ENCODE results near the gene PACRG.
"Not testable (repeated sequence)": the region's sequence is repeated elsewhere in the genome, so short reads cannot be mapped to it uniquely, and the experiment has no call there.

PACRG gene

GRCh38 chr6:162963861-162964260, 236.1 kb downstream of the PACRG start:
- H3K4me1 ChIP-seq (ENCODE audit: control insufficient read depth, insufficient read depth, low read length): no peaks in the 10 kb centered on the region
- H3K9me3 ChIP-seq (ENCODE audit: control insufficient read depth, low read length): no peaks in the 10 kb centered on the region
- no peak overlapping the region for H3K4me3 ChIP-seq (ENCODE audit: low read length)
- H3K27me3 ChIP-seq (ENCODE audit: control insufficient read depth, insufficient read depth, low read length): no peaks in the 10 kb centered on the region
- H3K9ac ChIP-seq (ENCODE audit: low read length): no peak overlapping the region
- no peaks in the 10 kb centered on the region for H3K36me3 ChIP-seq (ENCODE audit: control insufficient read depth, insufficient read depth, low read length)

- H3K9ac ChIP-seq (ENCODE audit: low read length): no peak overlapping the region
- H3K4me3 ChIP-seq (ENCODE audit: low read length): no peak overlapping the region
- no peaks in the 10 kb centered on the region for H3K9me3 ChIP-seq (ENCODE audit: control insufficient read depth, low read length)
Observed at GRCh38 chr6:162964488-162965140, 236.8 kb downstream of the PACRG start.

DNA sequence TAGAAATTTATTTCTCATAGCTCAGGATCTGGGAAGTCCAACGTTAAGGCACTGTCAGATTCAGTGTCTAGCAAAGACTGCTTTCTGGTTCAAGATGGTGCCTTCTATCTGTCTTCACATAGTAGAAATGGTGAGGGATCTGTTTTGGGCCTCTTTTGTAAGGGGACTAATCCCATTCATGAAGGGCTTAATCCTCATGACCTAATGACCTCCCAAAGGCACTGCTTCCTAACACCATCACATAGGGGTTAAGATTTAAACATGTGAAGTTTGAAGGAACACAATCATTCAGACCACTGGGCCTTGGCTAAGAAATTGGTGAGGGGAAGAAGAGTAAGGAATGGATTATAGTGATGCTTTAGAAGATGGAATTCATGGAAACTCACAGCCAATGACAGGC, 237.6 kb downstream of the PACRG start:
- no peaks in the 10 kb centered on the region for H3K4me1 ChIP-seq (ENCODE audit: control insufficient read depth, insufficient read depth, low read length)
- H3K9me3 ChIP-seq (ENCODE audit: control insufficient read depth, low read length): no peaks in the 10 kb centered on the region
- no peak overlapping the region for H3K9ac ChIP-seq (ENCODE audit: low read length)
- H3K4me3 ChIP-seq (ENCODE audit: low read length): no peak overlapping the region
- no peaks in the 10 kb centered on the region for H3K36me3 ChIP-seq (ENCODE audit: control insufficient read depth, insufficient read depth, low read length)
- no peaks in the 10 kb centered on the region for H3K27me3 ChIP-seq (ENCODE audit: control insufficient read depth, insufficient read depth, low read length)

More at GRCh38 chr6:162964488-162965140, 236.8 kb downstream of the PACRG start:
- Histone ChIP-seq H3K36me3 (ENCODE audit: control insufficient read depth, insufficient read depth, low read length) (no peaks in the 10 kb centered on the region), H3K4me1 (ENCODE audit: control insufficient read depth, insufficient read depth, low read length) (no peaks in the 10 kb centered on the region), H3K27me3 (ENCODE audit: control insufficient read depth, insufficient read depth, low read length) (no peaks in the 10 kb centered on the region)

DNA sequence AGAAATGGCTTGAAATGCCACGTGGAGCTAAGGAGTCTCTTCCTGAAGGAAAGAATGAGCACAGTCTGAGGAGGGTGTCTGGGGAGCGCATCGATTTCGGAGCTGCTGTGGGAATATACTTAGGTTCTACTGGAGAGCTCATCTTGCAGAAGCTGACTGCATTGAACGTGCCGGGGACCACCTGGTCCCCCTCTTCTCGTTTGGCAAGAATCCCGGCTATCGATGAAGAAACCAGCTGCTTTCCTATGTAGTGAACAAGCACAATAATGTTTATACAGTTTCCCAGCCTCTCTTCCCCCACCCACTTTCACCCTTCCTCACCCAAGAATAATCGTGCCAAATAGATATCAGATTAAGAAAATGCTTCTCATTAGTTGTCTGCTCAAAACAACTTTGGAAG, 242.5 kb downstream of the PACRG start:
- Histone ChIP-seq H3K4me1 (ENCODE audit: control insufficient read depth, insufficient read depth, low read length) (no peaks in the 10 kb centered on the region), H3K36me3 (ENCODE audit: control insufficient read depth, insufficient read depth, low read length) (no peaks in the 10 kb centered on the region), H3K27me3 (ENCODE audit: control insufficient read depth, insufficient read depth, low read length) (no peaks in the 10 kb centered on the region), H3K4me3 (ENCODE audit: low read length) (no peak overlapping the region), H3K9ac (ENCODE audit: low read length) (no peak overlapping the region), H3K9me3 (ENCODE audit: control insufficient read depth, low read length) (no peaks in the 10 kb centered on the region)

GRCh38 chr6:162971356-162971755, 243.6 kb downstream of the PACRG start:
- H3K9me3 ChIP-seq (ENCODE audit: control insufficient read depth, low read length): no peaks in the 10 kb centered on the region
- H3K9ac ChIP-seq (ENCODE audit: low read length): no peak overlapping the region
- H3K4me3 ChIP-seq (ENCODE audit: low read length): no peak overlapping the region
- H3K4me1 ChIP-seq (ENCODE audit: control insufficient read depth, insufficient read depth, low read length): no peaks in the 10 kb centered on the region
- H3K36me3 ChIP-seq (ENCODE audit: control insufficient read depth, insufficient read depth, low read length): no peaks in the 10 kb centered on the region
- no peaks in the 10 kb centered on the region for H3K27me3 ChIP-seq (ENCODE audit: control insufficient read depth, insufficient read depth, low read length)

- H3K9ac ChIP-seq (ENCODE audit: low read length): no peak overlapping the region
- H3K9me3 ChIP-seq (ENCODE audit: control insufficient read depth, low read length): no peaks in the 10 kb centered on the region
- no peaks in the 10 kb centered on the region for H3K36me3 ChIP-seq (ENCODE audit: control insufficient read depth, insufficient read depth, low read length)
- H3K4me1 ChIP-seq (ENCODE audit: control insufficient read depth, insufficient read depth, low read length): no peaks in the 10 kb centered on the region
- no peak overlapping the region for H3K4me3 ChIP-seq (ENCODE audit: low read length)
- H3K27me3 ChIP-seq (ENCODE audit: control insufficient read depth, insufficient read depth, low read length): no peaks in the 10 kb centered on the region
Observed at GRCh38 chr6:162973151-162973872, 245.5 kb downstream of the PACRG start.

DNA sequence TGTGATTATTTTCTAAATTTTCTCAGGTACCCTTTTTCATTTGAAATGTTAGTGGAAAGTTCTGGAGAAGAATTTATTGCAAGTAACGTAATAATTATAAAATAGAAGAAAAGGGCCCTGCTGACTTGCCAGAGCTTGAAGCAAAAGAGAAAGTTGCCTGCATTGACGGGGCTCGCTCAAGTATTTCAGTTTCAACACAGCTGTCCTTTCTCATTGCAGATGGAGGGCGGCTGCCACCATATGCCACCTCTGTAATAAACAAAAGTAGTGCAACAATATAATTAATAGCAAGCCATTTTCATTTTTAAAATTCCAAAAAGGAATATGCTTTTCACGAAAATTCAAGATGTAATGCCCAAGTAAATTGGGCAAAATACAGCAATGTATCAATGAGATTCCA, 246.2 kb downstream of the PACRG start:
- Histone ChIP-seq H3K4me3 (ENCODE audit: low read length) (no peak overlapping the region), H3K27me3 (ENCODE audit: control insufficient read depth, insufficient read depth, low read length) (no peaks in the 10 kb centered on the region), H3K9me3 (ENCODE audit: control insufficient read depth, low read length) (no peaks in the 10 kb centered on the region), H3K36me3 (ENCODE audit: control insufficient read depth, insufficient read depth, low read length) (no peaks in the 10 kb centered on the region), H3K9ac (ENCODE audit: low read length) (no peak overlapping the region), H3K4me1 (ENCODE audit: control insufficient read depth, insufficient read depth, low read length) (no peaks in the 10 kb centered on the region)

GRCh38 chr6:162974685-162975084, 246.9 kb downstream of the PACRG start:
- H3K9ac ChIP-seq (ENCODE audit: low read length): no peak overlapping the region
- no peaks in the 10 kb centered on the region for H3K4me1 ChIP-seq (ENCODE audit: control insufficient read depth, insufficient read depth, low read length)

DNA sequence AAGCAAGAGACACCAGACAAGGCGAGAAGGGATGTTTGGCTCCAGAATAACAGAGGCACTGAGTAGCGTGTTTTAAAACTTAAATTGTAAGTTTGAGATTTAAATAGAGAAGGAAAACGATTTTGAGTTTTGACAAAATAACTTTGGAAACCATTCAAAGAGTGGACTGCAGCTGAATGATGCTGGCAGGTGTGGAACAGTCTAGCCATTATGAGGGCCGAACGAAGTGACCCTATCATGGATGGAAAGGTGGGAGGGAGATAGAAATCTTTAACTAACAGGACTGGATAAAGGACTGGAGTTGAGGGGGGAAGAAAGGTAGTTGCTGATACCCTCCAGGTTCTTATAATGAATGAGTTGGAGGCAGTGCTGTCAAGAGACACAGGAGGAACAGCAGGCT, 248.4 kb downstream of the PACRG start:
- Histone ChIP-seq H3K36me3 (ENCODE audit: control insufficient read depth, insufficient read depth, low read length) (no peaks in the 10 kb centered on the region), H3K4me1 (ENCODE audit: control insufficient read depth, insufficient read depth, low read length) (no peaks in the 10 kb centered on the region), H3K27me3 (ENCODE audit: control insufficient read depth, insufficient read depth, low read length) (no peaks in the 10 kb centered on the region), H3K9ac (ENCODE audit: low read length) (no peak overlapping the region), H3K9me3 (ENCODE audit: control insufficient read depth, low read length) (no peaks in the 10 kb centered on the region), H3K4me3 (ENCODE audit: low read length) (no peak overlapping the region)

More at GRCh38 chr6:162974685-162975084, 246.9 kb downstream of the PACRG start:
- no peaks in the 10 kb centered on the region for H3K27me3 ChIP-seq (ENCODE audit: control insufficient read depth, insufficient read depth, low read length)
- H3K9me3 ChIP-seq (ENCODE audit: control insufficient read depth, low read length): no peaks in the 10 kb centered on the region
- no peak overlapping the region for H3K4me3 ChIP-seq (ENCODE audit: low read length)
- no peaks in the 10 kb centered on the region for H3K36me3 ChIP-seq (ENCODE audit: control insufficient read depth, insufficient read depth, low read length)

DNA sequence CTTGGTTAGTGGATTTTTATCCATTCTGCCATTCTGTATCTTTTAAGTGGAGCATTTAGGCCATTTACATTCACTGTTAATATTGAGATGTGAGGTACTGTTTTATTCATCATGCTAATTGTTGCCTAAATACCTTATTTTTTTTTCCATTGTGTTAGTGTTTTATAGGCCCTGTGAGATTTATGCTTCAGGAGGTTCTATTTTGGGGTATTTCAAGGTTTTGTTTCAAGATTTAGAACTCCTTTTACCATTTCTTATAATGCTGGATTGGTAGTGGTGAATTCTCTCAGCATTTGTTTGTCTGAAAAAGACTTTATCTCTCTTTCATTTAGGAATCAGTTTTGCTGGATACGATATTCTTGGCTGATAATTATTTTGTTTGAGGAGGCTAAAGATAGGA, 255.5 kb downstream of the PACRG start:
- H3K9ac ChIP-seq (ENCODE audit: low read length); H3K27me3 ChIP-seq (ENCODE audit: control insufficient read depth, insufficient read depth, low read length); H3K9me3 ChIP-seq (ENCODE audit: control insufficient read depth, low read length); H3K4me3 ChIP-seq (ENCODE audit: low read length); H3K36me3 ChIP-seq (ENCODE audit: control insufficient read depth, insufficient read depth, low read length); H3K4me1 ChIP-seq (ENCODE audit: control insufficient read depth, insufficient read depth, low read length): not testable (repeated sequence)

- Histone ChIP-seq H3K27me3 (ENCODE audit: control insufficient read depth, insufficient read depth, low read length) (no peaks in the 10 kb centered on the region), H3K36me3 (ENCODE audit: control insufficient read depth, insufficient read depth, low read length) (no peaks in the 10 kb centered on the region), H3K9me3 (ENCODE audit: control insufficient read depth, low read length) (no peaks in the 10 kb centered on the region), H3K4me3 (ENCODE audit: low read length) (no peak overlapping the region), H3K9ac (ENCODE audit: low read length) (no peak overlapping the region), H3K4me1 (ENCODE audit: control insufficient read depth, insufficient read depth, low read length) (no peaks in the 10 kb centered on the region)
Observed at GRCh38 chr6:162998777-162999176, 271.0 kb downstream of the PACRG start.

GRCh38 chr6:162999575-163000285, 272.0 kb downstream of the PACRG start:
- no peaks in the 10 kb centered on the region for H3K27me3 ChIP-seq (ENCODE audit: control insufficient read depth, insufficient read depth, low read length)
- no peaks in the 10 kb centered on the region for H3K9me3 ChIP-seq (ENCODE audit: control insufficient read depth, low read length)
- no peaks in the 10 kb centered on the region for H3K4me1 ChIP-seq (ENCODE audit: control insufficient read depth, insufficient read depth, low read length)
- H3K9ac ChIP-seq (ENCODE audit: low read length): no peak overlapping the region
- no peaks in the 10 kb centered on the region for H3K36me3 ChIP-seq (ENCODE audit: control insufficient read depth, insufficient read depth, low read length)
- no peak overlapping the region for H3K4me3 ChIP-seq (ENCODE audit: low read length)
